ENCODE measurements around the gene PXMP4. TPM values are rescaled to one million over a fixed set of nuclear protein-coding genes. Genes with fewer than 3 reads are reported as not detected.

PXMP4 gene
- total RNA-seq, 1 experiment from 2014 or later: 12.0 TPM

DNA sequence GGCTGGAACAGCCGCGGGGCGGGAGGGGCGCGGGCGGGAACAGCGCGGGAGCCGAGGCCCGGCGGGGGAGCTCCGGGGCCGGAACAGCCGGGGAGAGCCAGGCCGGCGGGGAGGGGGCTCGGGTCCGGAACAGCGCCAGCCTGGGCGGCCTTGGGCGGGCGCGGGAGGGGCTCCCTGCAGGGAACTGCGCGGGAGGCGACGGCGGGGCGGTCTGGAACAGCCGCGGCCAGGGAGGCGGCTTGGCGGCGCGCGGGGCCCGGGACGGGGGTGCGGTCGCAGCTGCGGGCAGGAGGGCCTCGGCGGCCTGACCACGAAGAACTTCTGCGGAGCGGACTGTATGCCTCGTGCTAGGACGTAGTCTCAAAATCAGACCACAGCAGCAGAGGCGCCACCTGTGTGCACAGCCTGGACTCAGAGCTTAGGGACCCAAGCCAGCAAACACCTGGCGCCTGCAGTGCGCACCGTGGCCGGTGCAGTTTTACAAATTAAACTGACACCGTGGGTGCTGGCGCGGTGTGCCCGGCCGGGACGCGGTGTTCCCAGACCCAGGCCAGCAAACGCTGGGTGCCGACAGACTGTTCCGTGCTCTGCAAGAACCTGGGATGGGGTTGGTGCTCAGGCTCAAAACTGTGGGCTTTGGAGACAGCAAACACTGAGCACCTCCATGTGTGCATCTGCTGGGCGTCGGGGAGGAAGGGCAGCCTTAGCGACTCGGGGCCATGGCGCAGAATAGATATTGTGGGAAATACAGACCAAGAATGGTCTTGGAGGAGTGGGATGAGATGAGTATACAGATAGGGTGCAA is 12.3 kb upstream of the PXMP4 start:
- TF ChIP-seq, protein P1, sequence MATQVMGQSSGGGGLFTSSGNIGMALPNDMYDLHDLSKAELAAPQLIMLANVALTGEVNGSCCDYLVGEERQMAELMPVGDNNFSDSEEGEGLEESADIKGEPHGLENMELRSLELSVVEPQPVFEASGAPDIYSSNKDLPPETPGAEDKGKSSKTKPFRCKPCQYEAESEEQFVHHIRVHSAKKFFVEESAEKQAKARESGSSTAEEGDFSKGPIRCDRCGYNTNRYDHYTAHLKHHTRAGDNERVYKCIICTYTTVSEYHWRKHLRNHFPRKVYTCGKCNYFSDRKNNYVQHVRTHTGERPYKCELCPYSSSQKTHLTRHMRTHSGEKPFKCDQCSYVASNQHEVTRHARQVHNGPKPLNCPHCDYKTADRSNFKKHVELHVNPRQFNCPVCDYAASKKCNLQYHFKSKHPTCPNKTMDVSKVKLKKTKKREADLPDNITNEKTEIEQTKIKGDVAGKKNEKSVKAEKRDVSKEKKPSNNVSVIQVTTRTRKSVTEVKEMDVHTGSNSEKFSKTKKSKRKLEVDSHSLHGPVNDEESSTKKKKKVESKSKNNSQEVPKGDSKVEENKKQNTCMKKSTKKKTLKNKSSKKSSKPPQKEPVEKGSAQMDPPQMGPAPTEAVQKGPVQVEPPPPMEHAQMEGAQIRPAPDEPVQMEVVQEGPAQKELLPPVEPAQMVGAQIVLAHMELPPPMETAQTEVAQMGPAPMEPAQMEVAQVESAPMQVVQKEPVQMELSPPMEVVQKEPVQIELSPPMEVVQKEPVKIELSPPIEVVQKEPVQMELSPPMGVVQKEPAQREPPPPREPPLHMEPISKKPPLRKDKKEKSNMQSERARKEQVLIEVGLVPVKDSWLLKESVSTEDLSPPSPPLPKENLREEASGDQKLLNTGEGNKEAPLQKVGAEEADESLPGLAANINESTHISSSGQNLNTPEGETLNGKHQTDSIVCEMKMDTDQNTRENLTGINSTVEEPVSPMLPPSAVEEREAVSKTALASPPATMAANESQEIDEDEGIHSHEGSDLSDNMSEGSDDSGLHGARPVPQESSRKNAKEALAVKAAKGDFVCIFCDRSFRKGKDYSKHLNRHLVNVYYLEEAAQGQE (IDR thresholded peaks at IDR 0.05; ENCODE audit: insufficient read depth in 1 of 2, low read depth in 2 of 2, low read length in 1 of 2): no peak
- TF ChIP-seq, protein P2, sequence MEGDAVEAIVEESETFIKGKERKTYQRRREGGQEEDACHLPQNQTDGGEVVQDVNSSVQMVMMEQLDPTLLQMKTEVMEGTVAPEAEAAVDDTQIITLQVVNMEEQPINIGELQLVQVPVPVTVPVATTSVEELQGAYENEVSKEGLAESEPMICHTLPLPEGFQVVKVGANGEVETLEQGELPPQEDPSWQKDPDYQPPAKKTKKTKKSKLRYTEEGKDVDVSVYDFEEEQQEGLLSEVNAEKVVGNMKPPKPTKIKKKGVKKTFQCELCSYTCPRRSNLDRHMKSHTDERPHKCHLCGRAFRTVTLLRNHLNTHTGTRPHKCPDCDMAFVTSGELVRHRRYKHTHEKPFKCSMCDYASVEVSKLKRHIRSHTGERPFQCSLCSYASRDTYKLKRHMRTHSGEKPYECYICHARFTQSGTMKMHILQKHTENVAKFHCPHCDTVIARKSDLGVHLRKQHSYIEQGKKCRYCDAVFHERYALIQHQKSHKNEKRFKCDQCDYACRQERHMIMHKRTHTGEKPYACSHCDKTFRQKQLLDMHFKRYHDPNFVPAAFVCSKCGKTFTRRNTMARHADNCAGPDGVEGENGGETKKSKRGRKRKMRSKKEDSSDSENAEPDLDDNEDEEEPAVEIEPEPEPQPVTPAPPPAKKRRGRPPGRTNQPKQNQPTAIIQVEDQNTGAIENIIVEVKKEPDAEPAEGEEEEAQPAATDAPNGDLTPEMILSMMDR (IDR thresholded peaks at IDR 0.05): no peak
- peak; percentile 57; the same call in 1 of the 2 replicates for TF ChIP-seq SIN3A (IDR thresholded peaks at IDR 0.05; ENCODE audit: borderline replicate concordance, insufficient read depth, low read depth, low read length)
- TF ChIP-seq TCF7L2 (IDR thresholded peaks at IDR 0.05; ENCODE audit: low read depth, low read length): no peak
- 0 out of 2 replicates have a peak, but pooled peaks have one; percentile 25 for TF ChIP-seq POLR2AphosphoS5 (IDR thresholded peaks at IDR 0.05; ENCODE audit: low read depth, low read length)
- peaks cover 5% of the 10 kb centered on the region; the same call in 1 of the 2 replicates for H3K9me3 ChIP-seq (ENCODE audit: control insufficient read depth, insufficient read depth, low read depth, low read length)
- peak overlapping the region; percentile 55 to 83 for H3K4me3 ChIP-seq (ENCODE audit: low read depth in 2 of 2, low read length in 2 of 2)
- peak; percentile 83 for ATAC-seq
- H3K27ac ChIP-seq (ENCODE audit: low read length): peak overlapping the region; percentile 90
- no peaks in the 10 kb centered on the region for H3K27me3 ChIP-seq (ENCODE audit: control insufficient read depth, insufficient read depth, low read length)
- no peak for DNase-seq (ENCODE audit: low read depth, low spot score)
- in situ Hi-C loops (cut with HindIII; ENCODE audit: low pct_unique_long_range_greater_than_20kb, low sequenced_read_pairs): no loop called here
- H3K36me3 ChIP-seq (ENCODE audit: control insufficient read depth, insufficient read depth, low read length): no peaks in the 10 kb centered on the region
- H3K4me1 ChIP-seq (ENCODE audit: control insufficient read depth, insufficient read depth, low read length): peaks cover 13% of the 10 kb centered on the region
- intact Hi-C loops (cut with micrococcal nuclease; ENCODE audit: unreplicated experiment): no loop called here
- CTCF ChIA-PET: interaction anchor here (0.7 kb wide), 1 partner anchor 61 kb away, joined by 5 read pairs; no protein-coding TSS in a partner anchor
- POLR2A ChIA-PET: interaction anchor here (1.0 kb wide), 1 partner anchor 9 kb away, joined by 5 read pairs; no protein-coding TSS in a partner anchor
- no TSS peak for BruUV-seq (replicated peaks)

DNA sequence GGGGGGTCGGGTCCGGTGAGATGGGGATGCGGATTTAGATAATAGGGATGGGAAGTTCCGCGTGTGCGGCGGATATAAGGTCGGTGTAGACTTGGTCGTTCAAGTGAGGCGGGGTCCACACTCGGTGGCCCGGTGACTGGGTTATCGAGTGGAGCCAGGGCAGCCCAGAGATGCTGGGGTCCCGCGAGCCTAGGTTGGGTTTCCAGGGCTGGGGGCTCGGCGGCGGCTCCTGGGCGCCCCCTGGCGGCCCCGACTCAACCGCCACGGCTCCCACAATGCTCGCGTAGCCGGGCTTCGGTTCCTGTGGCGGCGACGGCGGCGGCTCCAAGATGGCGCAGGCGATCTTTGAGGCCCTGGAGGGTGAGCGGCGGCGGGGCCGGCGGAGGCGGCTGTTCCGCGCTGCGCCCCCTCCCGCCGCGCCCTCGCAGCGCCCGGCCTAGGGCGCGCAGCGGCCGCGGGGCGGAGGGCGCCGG is 11.6 kb upstream of the PXMP4 start, which contains the start of gene ZNF341:
ZNF341 (plus strand) TSS at position 304 of the 473 bp plus-strand sequence; CDS start at position 330, 26 bp downstream.
- peak within 1 kb of the TSS; percentile 90 for H3K27ac ChIP-seq (ENCODE audit: low read length)
- H3K36me3 ChIP-seq (ENCODE audit: control insufficient read depth, insufficient read depth, low read length): no peaks in the 10 kb centered on the region
- no peaks in the 10 kb centered on the region for H3K27me3 ChIP-seq (ENCODE audit: control insufficient read depth, insufficient read depth, low read length)
- peak within 1 kb of the TSS; percentile 55 to 83 for H3K4me3 ChIP-seq (ENCODE audit: low read depth in 2 of 2, low read length in 2 of 2)
- peak; percentile 91 for ATAC-seq
- ChIA-PET CTCF (no interaction called here), POLR2A (no interaction called here)
- H3K4me1 ChIP-seq (ENCODE audit: control insufficient read depth, insufficient read depth, low read length): peaks cover 13% of the 10 kb centered on the region
- DNase-seq (ENCODE audit: low read depth, low spot score): no peak
- BruUV-seq (replicated peaks): no TSS peak
- intact Hi-C loops (cut with micrococcal nuclease; ENCODE audit: unreplicated experiment) (no loop called here), in situ Hi-C loops (cut with HindIII; ENCODE audit: low pct_unique_long_range_greater_than_20kb, low sequenced_read_pairs) (no loop called here)
- TF ChIP-seq POLR2AphosphoS5 (IDR thresholded peaks at IDR 0.05; ENCODE audit: low read depth, low read length) (no peak), TCF7L2 (IDR thresholded peaks at IDR 0.05; ENCODE audit: low read depth, low read length) (no peak), SIN3A (IDR thresholded peaks at IDR 0.05; ENCODE audit: borderline replicate concordance, insufficient read depth, low read depth, low read length) (no peak)
- TF ChIP-seq, protein P1 (IDR thresholded peaks at IDR 0.05; ENCODE audit: insufficient read depth in 1 of 2, low read depth in 2 of 2, low read length in 1 of 2): no peak
- TF ChIP-seq, protein P2 (IDR thresholded peaks at IDR 0.05): peak; percentile 99
- H3K9me3 ChIP-seq (ENCODE audit: control insufficient read depth, insufficient read depth, low read depth, low read length): peaks cover 1% of the 10 kb centered on the region; the same call in 1 of the 2 replicates
